NCI-H2029 treated with DMSO at 0.1 percent for 48 hours (cell line): ENCODE results near the gene TLK2.
"Not testable (repeated sequence)": the region's sequence is repeated elsewhere in the genome, so short reads cannot be mapped to it uniquely, and the experiment has no call there.

ENCODE experiments used
- DNase-seq: peaks from one replicate; lab custom pipeline; 2025; lab: John Stamatoyannopoulos, UW

TLK2 gene

GRCh38 chr17:62560971-62561370, 82.3 kb downstream of the TLK2 start:
- not testable (repeated sequence) for DNase-seq

GRCh38 chr17:62562656-62563055, 84.0 kb downstream of the TLK2 start:
- DNase-seq = peak; percentile 25

GRCh38 chr17:62565817-62566216, 87.2 kb downstream of the TLK2 start:
- no peak for DNase-seq

- DNase-seq = no peak
Observed at GRCh38 chr17:62566996-62567578, 88.5 kb downstream of the TLK2 start.

- DNase-seq = no peak
Observed at GRCh38 chr17:62572488-62572887, 93.9 kb downstream of the TLK2 start.

- no peak for DNase-seq
Observed at GRCh38 chr17:62572888-62573401, 94.3 kb downstream of the TLK2 start.

- DNase-seq = no peak
Observed at GRCh38 chr17:62573480-62574117, 95.0 kb downstream of the TLK2 start.

GRCh38 chr17:62576382-62576781, 97.8 kb downstream of the TLK2 start:
- no peak for DNase-seq

- DNase-seq = no peak
Observed at GRCh38 chr17:62578757-62579487, 100.3 kb downstream of the TLK2 start.

GRCh38 chr17:62580947-62581346, 102.3 kb downstream of the TLK2 start:
- DNase-seq = no peak

GRCh38 chr17:62581764-62582163, 103.1 kb downstream of the TLK2 start:
- no peak for DNase-seq

GRCh38 chr17:62587554-62587953, 108.9 kb downstream of the TLK2 start:
- DNase-seq = peak; percentile 52

- DNase-seq = peak; percentile 31
Observed at GRCh38 chr17:62588109-62588508, 109.5 kb downstream of the TLK2 start.

GRCh38 chr17:62591333-62591732, 112.7 kb downstream of the TLK2 start:
- no peak for DNase-seq

GRCh38 chr17:62591822-62592221, 113.2 kb downstream of the TLK2 start:
- not testable (repeated sequence) for DNase-seq

GRCh38 chr17:62592341-62593099, 113.9 kb downstream of the TLK2 start:
- no peak for DNase-seq

GRCh38 chr17:62595484-62595883, 116.9 kb downstream of the TLK2 start:
- DNase-seq = no peak

GRCh38 chr17:62596662-62597061, 118.0 kb downstream of the TLK2 start:
- DNase-seq = no peak

GRCh38 chr17:62597150-62597549, 118.5 kb downstream of the TLK2 start:
- DNase-seq = no peak

GRCh38 chr17:62597920-62598319, 119.3 kb downstream of the TLK2 start:
- DNase-seq = no peak

GRCh38 chr17:62599964-62600657, 121.5 kb downstream of the TLK2 start:
- no peak for DNase-seq

- DNase-seq = no peak
Observed at GRCh38 chr17:62600805-62601204, 122.2 kb downstream of the TLK2 start.
